ENCODE measurements around the gene TCEAL7.

The TCEAL7 gene

DNA sequence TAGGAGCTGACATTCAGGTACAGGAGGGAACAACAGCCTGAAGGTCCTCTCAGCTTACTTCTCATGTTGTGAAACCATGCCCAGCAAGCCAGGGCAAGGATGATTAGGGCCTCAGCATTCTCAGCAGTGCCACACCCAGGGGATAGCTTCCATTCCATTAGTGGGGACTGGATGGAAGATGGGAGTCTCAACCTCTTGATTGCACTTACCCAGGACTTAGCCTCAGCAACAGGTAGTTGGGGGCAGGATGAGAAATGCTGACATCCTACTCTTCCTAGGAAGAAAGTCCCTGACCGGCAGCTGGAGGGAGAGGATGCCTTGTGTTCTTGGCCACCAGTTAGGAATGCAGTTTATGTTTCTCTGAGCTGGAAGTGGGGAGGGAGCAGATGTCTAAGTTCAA is 37.5 kb downstream of the TCEAL7 start:
- DNase-seq (ENCODE audit: low spot score), result no peak

DNA sequence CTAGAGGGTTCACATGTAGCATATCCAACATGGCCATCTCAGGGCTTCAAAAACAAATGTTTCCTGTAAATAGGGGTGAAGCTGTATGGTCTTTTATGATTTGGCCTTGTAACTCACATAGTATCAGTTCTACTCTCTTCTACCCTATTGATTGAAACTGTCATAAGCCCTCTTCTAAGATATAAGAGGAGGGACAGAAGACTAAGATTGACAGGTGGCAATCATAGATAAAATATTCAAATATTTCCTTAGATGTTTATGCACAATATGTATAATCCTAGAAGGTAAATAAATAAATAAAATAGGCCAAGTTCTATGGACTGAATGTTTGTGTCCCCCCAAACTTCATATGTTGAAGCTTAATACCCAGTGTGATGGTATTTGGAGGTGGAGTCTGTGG is 39.4 kb downstream of the TCEAL7 start:
- no peak for DNase-seq (ENCODE audit: low spot score)

DNA sequence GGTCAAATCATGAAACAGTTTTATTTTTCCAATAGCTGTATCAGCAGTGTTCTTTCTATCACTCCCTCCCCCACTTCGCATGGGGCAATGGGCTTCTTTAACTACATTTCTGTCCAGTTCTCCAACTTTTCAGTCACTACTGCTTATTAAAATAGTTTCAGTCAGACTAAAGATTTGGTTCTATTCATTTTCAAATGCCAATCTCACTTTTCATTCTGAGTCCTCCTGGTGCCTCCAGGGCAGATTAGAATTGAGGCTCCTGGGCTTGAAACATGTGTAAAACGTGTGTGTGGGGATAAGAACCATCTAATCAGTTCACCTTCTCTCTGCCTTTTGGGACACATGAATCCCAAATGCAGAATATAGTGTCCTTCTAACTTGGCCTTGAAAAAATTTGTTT is 42.8 kb downstream of the TCEAL7 start:
- DNase-seq (ENCODE audit: low spot score), result no peak

DNA sequence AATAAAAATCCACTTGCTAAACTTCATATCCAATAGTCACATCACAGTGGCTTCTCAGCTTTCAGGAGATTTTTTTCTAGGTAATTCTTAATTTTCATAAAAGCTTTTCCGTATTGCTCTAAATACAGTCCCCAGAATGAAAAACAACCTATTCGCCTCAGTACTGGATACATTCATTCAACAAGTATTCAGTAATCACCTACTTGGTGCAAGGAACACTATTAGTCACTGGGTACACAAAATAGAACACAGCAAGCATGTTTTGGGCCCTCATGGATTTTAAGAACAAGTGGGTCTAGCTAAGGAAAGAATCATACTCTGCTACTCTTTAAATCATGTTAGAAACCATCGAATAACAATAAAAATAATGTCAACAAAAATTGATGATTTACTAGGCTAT is 43.5 kb downstream of the TCEAL7 start:
- DNase-seq (ENCODE audit: low spot score), result no peak

DNA sequence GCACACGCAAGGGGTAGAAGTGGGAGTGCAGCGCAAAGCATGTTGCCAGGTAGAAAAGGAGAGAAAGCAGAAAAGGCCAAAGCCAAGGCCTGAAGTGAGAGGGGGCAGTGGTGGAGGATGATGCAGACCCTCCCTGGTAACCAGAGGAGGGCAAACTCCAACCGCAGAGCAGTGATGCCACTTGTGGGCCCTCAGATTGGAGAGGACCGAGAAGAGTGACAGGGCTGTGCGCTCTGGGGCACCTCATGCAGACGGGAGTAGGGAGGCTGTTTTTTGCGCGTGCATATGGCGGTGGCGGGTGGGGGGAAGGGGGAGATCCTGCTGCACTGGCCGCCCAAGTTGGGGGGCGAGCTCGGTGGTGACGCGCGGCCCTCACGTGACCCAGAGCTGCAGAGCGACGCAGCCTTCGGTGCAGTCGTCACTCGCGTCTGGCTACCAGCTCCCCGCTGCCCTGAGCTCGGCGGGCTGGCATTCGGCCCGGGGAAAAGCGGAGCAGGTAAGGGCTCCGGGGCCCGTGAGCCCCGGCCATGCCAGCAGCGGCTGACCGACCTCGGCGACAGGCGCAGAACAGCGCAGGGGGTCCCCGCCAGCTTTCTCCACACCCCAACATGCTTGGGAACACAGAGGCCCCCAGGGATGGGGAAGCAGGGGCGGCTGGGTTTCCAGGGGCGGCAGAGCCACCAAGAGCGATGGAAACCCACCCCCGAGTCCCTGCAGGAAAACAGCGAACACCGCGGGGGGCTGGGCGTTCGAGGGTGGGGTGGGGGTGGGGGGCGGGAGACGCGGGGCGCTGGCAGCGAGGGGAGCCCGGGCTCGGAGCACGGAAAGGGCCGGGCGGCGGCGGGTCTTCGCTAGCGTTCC is 46.3 kb downstream of the TCEAL7 start, which contains the start of gene BEX3:
TSS of gene BEX3 (plus strand) at position 421 of the 861 bp plus-strand sequence. CDS start 984 bp downstream, outside the sequence.
- peak; percentile 80 for DNase-seq (ENCODE audit: low spot score)

DNA sequence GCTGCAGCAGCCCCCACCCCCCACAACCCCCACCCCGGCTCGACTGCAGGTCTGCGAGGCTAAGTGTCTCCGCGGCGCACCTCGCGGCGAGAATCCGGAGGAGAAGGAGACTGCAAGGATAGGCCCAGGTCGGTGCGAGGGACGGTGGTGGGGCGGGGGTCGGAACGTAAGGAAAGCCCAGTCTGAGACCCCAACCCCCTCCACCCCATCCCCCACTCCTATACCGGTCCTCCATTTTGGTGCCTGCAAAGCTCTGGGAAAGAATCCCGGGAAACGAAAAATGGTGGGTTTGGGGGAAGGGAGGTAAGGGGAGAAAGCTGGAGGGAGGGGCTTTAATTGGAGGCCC is 46.9 kb downstream of the TCEAL7 start:
- no peak for DNase-seq (ENCODE audit: low spot score)

DNA sequence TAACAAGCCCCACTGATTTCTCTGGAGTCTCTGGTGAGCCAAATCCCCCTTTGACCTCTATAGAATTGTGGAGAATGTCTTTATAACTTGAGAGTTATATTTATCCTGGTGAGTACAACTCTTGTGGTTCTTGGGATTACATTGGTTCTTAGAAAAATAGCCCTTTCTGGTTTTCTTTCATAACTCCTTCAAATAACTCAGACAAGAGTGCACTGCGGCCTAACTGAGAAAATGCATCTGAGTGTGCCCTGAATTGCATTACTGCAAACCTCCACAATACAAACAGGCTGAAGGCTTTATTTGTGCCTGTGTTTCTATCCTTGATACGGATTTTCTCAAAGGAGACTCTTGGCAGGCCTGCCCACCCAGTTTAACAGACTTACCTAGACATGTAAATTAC is 49.0 kb downstream of the TCEAL7 start:
- no peak for DNase-seq (ENCODE audit: low spot score)

Measured in Ammon's horn (tissue), 1 donor.